GM21360 (cell line): ENCODE measurements around the gene SART1.
A peak's percentile ranks its signal among the peaks of the same experiment; 100 is the strongest.
"Not testable (repeated sequence)": the region's sequence is repeated elsewhere in the genome, so short reads cannot be mapped to it uniquely, and the experiment has no call there.

Experiments used
- ATAC-seq: cut with Tn5 transposase; IDR thresholded peaks from one replicate; pipeline ENCODE4 v1.9.1; 2021; ENCODE audit warnings: mild to moderate bottlenecking, moderate library complexity; ENCODE audit not compliant: unreplicated experiment

Gene SART1

DNA sequence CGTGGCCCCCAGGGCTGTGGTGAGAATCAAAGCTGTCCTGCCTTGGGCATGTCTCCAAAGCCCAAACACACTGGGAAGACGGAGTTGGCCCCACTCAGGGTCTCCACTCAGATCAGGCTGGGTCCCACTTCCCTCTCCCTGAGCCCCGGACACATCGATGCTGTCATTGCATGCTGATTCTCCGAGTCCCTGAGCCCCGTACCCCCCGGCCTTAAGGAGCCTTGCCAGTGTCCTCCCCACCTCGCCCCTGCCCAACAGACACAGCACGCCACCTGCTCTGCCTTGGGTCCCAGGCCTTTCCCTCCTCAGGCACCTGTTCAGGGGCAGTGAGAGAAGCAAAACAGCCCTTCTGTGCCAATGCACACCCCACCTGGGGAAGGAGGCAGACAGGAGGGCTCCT is 25.8 kb downstream of the SART1 start:
- ATAC-seq = no peak

DNA sequence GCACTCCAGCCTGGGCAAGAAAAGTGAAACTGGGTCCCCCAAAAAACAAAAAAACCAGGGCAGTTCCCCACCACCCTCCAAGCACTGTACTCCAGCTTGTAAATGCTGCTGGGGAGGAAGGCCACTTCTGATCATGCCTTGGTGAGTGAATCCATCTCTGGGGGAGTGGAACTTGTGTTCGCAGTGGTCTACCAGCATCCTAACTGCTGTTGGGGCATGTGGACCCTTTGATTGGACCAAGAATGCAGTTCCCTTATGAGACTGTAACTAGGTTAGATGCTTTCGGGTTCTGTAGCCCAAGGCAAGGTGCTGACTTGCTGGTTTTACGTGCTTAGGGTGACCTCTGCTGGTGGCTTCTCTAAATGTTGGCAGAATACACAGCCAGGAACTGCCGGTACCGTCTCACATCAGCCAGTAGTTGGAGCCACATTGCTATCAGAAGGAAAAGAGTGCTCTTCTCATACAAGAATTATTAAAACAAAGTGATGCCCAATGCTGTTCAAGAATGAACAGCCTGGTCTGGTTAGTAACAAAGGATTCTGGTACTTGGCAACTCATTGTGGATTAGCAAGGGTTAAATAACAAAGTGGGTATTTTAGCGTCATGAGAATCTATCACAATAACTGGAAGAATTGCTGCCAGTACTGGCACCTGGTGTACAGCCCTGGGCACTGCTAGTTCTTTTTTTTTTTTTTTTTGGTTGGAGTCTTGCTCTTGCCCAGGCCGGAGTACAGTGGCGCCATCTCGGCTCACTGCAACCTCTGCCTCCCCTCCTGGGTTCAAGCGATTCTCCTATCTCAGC is 27.5 kb downstream of the SART1 start:
- peak; percentile 82 for ATAC-seq

DNA sequence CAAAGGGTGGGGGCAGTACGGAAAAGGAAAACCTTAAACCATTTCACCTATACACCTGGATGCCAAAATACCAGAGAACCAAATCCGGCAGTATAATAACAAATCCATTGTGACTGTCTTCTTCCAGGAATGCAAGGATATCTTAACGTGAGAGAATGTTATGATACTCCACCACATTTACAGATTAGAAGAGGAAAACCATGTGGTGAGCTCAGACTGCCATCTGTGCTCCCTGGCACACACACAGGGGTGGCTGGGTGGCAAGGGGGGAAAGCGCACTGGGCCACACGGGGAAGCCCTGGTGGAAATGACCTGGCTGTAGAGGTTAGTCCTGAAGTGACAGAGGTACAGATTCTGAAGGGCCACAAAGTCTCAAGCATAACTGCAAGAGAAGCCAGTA is 30.5 kb downstream of the SART1 start:
- no peak for ATAC-seq

- ATAC-seq = no peak
Observed at GRCh38 chr11:65997286-65997685, 35.8 kb downstream of the SART1 start.

- ATAC-seq = no peak
Observed at GRCh38 chr11:66001942-66002647, 40.6 kb downstream of the SART1 start, which contains the start of the genes BANF1 and EIF1AD. Gene BANF1 (plus strand): TSS chr11:66002503. CDS start chr11:66003251, 748 bp downstream. Gene EIF1AD (minus strand): TSS chr11:66002157. CDS start chr11:66000389, 1,768 bp downstream.

GRCh38 chr11:66002648-66003225 is 41.2 kb downstream of the SART1 start:
- ATAC-seq = no peak

DNA sequence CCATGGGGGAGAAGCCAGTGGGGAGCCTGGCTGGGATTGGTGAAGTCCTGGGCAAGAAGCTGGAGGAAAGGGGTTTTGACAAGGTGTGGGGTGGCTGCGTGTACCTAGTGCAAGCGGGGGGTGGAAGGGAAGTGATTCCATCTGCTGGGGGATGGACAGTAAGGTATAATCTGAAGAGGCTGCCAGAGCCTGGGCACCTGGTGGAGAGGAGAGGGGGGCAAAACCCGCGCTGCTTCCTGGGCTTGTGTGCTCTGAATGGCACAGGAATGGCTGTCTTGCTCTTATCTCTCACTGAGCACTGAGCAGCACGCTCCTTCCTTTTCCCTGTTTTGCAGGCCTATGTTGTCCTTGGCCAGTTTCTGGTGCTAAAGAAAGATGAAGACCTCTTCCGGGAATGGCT is 41.8 kb downstream of the SART1 start:
- no peak for ATAC-seq

DNA sequence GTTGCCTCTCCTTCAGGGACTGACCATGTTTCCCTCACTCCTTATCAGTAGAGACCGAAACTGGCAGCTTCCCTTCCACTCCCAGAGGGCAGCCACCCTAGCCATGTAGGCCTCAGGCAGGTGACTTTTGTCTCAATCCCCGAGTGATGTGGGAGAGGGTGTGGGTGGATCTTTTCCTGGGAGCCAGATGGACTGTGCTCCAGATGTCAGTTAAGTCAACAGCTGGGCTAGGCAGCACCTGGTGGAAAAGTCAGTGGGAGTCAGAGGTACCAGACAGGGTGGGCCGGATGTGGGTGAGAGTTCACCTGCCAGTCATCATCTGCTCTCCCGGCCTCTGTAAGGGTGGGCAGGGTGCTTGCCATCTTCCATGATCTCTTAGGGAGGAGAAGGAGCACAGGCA is 42.7 kb downstream of the SART1 start:
- ATAC-seq = no peak

DNA sequence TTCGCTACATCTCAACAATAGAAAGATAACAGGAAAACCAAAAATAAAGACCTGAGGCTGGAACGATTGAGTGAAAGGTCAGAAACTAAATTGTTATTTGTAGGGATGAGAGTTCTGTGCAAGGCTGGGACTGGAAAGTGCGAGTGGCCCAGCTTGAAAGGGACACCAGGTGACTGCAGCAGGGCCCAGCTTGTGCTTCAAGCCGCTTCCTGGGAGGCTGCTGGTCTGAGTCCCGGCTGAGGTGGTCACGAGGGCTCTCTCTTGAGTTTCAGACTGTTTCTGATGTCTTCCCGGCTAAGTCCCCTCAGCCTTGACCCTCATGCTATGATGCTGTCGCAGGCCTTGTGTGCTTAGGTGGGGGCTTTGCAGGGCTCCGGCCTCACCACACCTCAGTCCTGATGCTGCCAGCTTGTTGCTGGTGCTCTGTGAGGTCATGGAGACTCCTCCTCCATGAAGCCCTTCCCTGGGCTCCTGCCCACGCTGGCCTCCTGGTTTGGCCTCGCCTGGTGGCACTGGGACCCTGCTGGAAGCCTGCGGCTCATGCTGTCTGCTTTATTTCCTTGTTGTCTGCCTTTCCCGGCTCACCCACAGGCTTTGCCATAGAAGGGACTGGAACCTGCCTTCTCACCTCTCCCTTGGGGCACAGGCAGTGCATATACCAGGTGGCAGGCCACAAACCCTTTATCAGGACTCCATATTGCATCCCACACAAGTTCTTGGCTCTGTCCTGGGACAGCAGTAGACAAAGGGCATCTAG is 44.8 kb downstream of the SART1 start:
- no peak for ATAC-seq

GRCh38 chr11:66006891-66007176 is 45.3 kb downstream of the SART1 start:
- no peak for ATAC-seq

DNA sequence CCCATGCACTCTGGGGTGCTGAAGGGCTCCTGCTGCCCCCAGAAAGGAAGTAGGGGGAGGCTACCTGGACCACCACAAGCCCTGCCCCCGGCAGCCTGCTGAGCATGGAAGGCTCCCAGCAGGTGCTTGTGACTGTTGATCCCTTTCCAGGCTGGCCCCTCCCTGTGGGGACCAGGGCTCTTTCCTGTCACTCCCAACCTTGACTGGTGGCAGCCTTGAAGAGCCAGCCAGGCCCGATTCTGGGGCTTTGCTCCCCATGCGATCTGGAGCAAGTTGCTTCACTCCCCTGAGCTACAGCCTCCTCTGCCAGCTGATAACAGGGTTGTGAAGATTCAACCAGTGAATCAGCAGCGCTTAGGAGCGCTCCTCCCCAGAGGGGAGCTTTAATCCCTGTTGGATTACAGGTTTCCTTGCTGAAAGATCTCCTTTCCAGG is 45.7 kb downstream of the SART1 start:
- no peak for ATAC-seq

DNA sequence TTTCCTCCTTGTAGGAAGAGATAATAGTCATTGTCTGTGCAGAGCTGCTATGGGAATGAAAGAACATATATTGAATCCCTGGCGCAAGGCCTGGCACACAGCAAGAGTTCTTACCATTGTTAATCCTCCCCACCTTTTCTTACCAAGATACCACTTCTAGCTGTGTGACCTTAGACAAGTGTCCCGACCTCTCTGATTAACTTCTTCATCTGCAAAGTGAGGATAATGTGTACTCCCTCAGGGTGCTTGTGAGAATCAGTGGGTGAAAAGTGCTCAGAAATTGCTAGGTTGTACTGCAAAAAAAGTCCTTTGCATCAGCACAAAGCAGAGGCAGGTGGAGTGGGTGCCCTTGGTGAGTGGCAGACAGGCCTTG is 46.5 kb downstream of the SART1 start:
- no peak for ATAC-seq

DNA sequence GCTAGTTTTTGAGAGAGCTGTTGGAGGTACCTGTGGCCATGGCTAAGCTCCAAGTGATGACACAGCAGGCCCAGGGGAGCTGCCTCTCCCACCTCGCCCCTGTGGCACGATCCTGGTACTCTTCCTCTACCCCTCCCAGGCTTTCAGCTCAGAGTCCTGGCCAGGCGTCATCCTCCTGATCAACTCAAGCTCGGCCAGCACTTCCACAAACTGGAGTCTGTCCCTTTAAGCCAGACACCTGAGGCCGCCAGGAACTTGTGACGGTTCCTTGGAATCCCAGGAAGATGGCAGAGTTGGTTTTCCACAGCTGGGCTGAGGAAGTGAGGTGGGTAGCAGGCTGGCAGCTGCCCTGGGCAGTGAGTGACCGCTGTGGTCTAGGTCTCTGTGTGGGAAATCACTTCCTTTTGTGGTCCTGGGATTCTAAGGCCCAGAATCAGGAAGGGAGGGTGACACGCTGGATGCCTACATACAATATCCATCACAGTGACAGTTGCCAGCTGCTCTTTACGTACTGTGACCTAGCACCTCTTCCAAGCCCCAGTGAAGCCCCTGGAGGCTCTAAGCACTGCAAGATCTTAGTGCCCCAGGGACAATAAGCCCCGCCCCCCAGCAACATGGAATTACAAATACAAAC is 47.1 kb downstream of the SART1 start:
- no peak for ATAC-seq

DNA sequence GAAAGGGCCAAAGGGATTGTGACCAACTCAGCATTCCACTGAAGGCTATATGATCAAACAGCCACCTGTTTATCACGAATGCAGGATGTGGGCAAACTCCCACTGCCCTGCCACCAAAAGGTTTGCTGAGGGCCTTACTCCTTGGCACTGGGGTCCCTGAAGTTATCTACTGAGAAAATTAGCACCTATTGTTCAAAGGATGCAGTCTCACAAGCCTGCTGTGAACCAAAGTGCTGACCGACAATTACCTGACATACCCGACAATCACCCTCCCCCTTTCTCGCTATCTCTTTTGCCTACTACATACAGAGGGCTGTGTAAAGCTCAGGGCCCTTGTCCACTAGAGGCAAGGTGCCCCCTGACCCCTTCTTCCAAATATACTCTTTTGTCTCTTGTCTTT is 48.5 kb downstream of the SART1 start:
- not testable (repeated sequence) for ATAC-seq

DNA sequence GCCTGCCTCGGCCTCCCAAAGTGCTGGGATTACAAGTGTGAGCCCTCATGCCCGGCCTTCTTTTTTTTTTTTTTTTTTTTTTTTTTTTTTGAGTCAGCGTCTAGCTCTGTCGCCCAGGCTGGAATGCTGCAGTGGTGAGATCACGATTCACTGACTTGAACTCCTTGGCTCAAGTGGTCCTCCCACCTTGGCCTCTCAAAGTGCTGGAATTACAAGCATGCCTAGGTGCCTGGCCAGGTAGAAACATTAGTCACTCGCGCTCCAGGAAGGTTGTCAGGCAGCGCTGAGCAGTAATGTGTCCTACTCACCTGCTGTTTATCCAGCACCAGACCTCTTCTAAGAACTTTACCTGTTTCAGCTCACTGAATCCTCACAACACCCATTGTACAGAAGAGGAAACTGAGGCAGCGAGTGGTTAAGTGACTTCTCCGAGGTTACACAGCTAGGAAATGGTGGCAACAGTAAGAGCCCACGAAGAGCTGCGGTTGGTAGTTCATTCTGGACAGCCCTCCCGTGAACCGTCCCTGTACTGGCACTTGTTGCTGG is 49.8 kb downstream of the SART1 start:
- ATAC-seq = no peak

DNA sequence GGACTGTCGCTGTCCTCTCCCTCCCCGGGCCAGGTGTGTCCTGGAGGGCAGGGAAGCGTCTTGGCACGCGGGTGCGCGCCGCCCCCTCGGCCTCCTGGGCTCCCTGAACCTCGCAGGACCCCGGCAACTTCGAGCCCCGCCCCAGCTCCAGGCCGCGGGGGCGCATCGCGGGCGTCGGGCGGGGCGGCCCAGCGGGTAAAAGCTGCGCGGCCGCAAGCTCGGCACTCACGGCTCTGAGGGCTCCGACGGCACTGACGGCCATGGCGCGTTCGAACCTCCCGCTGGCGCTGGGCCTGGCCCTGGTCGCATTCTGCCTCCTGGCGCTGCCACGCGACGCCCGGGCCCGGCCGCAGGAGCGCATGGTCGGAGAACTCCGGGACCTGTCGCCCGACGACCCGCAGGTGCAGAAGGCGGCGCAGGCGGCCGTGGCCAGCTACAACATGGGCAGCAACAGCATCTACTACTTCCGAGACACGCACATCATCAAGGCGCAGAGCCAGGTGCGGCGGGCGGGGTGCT is 50.3 kb downstream of the SART1 start, which contains the start of gene CST6:
TSS of gene CST6 (plus strand) at position 224 of the 519 bp plus-strand sequence. CDS start at position 261, 37 bp downstream.
- ATAC-seq = no peak

- no peak for ATAC-seq
Observed at GRCh38 chr11:66012371-66012945, 50.9 kb downstream of the SART1 start.

GRCh38 chr11:66012946-66013761 is 51.6 kb downstream of the SART1 start:
- ATAC-seq = no peak

DNA sequence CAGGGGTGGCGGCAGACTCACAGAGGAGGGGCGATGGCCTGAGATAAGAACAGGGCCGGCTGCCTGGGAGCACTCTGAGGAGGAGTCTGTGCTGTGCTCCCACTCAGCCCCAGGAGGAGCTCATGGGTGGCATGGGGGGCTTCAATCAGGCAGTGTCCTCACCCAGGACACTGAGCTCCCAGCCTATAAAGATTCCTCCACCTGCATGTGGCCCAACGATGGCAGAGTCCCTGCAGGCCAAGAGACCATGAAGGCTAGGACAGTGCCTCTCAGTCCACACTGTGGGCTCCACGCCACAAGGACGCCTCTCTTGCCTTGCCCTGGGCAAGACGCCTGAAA is 52.2 kb downstream of the SART1 start:
- ATAC-seq = no peak
